Mesodermal cell (in vitro differentiated cells): ENCODE results near the gene CBLIF.
"Not testable (repeated sequence)": the region's sequence is repeated elsewhere in the genome, so short reads cannot be mapped to it uniquely, and the experiment has no call there.

ENCODE experiments used
- H3K27ac ChIP-seq: 2 replicates; pipeline ENCODE4 v1.7.0; 2013; ENCODE audit warnings: mild to moderate bottlenecking, low read depth, low read length, moderate library complexity; ENCODE audit not compliant: severe bottlenecking
- H3K36me3 ChIP-seq: 2 replicates; pipeline ENCODE4 v1.7.1; 2013; ENCODE audit warnings: mild to moderate bottlenecking, low read length, moderate library complexity; ENCODE audit not compliant: control insufficient read depth, insufficient read depth
- H3K4me1 ChIP-seq: one replicate; pipeline ENCODE4 v1.7.1; 2013; ENCODE audit warnings: mild to moderate bottlenecking, low read length; ENCODE audit not compliant: insufficient read depth, control insufficient read depth, poor library complexity, severe bottlenecking
- H3K4me3 ChIP-seq: 2 replicates; pipeline ENCODE4 v1.7.0; 2013; ENCODE audit warnings: low read length, control low read depth, mild to moderate bottlenecking; ENCODE audit not compliant: insufficient read depth, poor library complexity, severe bottlenecking; ENCODE audit errors: extremely low read depth
- H3K9me3 ChIP-seq: 2 replicates; pipeline ENCODE4 v1.7.1; 2013; ENCODE audit warnings: mild to moderate bottlenecking, low read length, moderate library complexity; ENCODE audit not compliant: control insufficient read depth
- WGBS, 2 experiments: methylation state at CpG; one replicate each; pipeline ENCODE4 v1.1.5; 2013; ENCODE audit warnings: missing lambda C conversion rate in 2 of 2; ENCODE audit not compliant: insufficient coverage in 2 of 2; 5-methylcytosine and 5-hydroxymethylcytosine counted together

CBLIF gene

GRCh38 chr11:59867946-59868345 is 22.6 kb upstream of the CBLIF start:
- H3K4me1 ChIP-seq: peaks cover 15% of the 10 kb centered on the region
- WGBS, 2 experiments: 83 to 94% methylated on average over 2 of the region's 2 CpGs
- H3K36me3 ChIP-seq: no peaks in the 10 kb centered on the region

GRCh38 chr11:59866836-59867235 is 21.5 kb upstream of the CBLIF start:
- Histone ChIP-seq H3K4me1 (peaks cover 15% of the 10 kb centered on the region), H3K36me3 (no peaks in the 10 kb centered on the region), H3K27ac (no peak overlapping the region), H3K4me3 (no peak overlapping the region), H3K9me3 (no peaks in the 10 kb centered on the region)
- no CpG with 5 or more reads among the region's 1 CpG for whole genome bisulfite sequencing, 2 experiments

More at GRCh38 chr11:59867946-59868345, 22.6 kb upstream of the CBLIF start:
- Histone ChIP-seq H3K9me3 (no peaks in the 10 kb centered on the region), H3K4me3 (no peak overlapping the region), H3K27ac (no peak overlapping the region)

GRCh38 chr11:59866397-59866796 is 21.1 kb upstream of the CBLIF start, which contains the start of gene TCN1:
TSS of gene TCN1 (minus strand) at chr11:59866487. CDS start at chr11:59866470, 17 bp downstream.
- WGBS, 2 experiments: 100% methylated on average over 1 of the region's 3 CpGs; no CpG with 5 or more reads in 1 of the 2 experiments
- peaks cover 15% of the 10 kb centered on the region for H3K4me1 ChIP-seq
- no peaks in the 10 kb centered on the region for H3K36me3 ChIP-seq
- H3K9me3 ChIP-seq: no peaks in the 10 kb centered on the region
- no peak within 1 kb of the TSS for H3K4me3 ChIP-seq
- H3K27ac ChIP-seq: peak within 1 kb of the TSS; percentile 67

GRCh38 chr11:59865031-59865430 is 19.7 kb upstream of the CBLIF start:
- no CpG with 5 or more reads among the region's 1 CpG for WGBS, 2 experiments
- H3K9me3 ChIP-seq: no peaks in the 10 kb centered on the region
- H3K36me3 ChIP-seq: no peaks in the 10 kb centered on the region
- peak overlapping the region; percentile 67 for H3K27ac ChIP-seq
- no peak overlapping the region for H3K4me3 ChIP-seq
- peaks cover 15% of the 10 kb centered on the region for H3K4me1 ChIP-seq

GRCh38 chr11:59862252-59862651 is 17.0 kb upstream of the CBLIF start:
- H3K36me3 ChIP-seq: no peaks in the 10 kb centered on the region
- H3K27ac ChIP-seq: no peak overlapping the region
- WGBS, 2 experiments: 90 to 100% methylated on average over 2 of the region's 3 CpGs
- H3K4me3 ChIP-seq: no peak overlapping the region
- peaks cover 25% of the 10 kb centered on the region for H3K4me1 ChIP-seq
- no peaks in the 10 kb centered on the region for H3K9me3 ChIP-seq

GRCh38 chr11:59859673-59860072 is 14.4 kb upstream of the CBLIF start:
- H3K4me1 ChIP-seq: peaks cover 20% of the 10 kb centered on the region
- no peak overlapping the region for H3K27ac ChIP-seq
- no peaks in the 10 kb centered on the region for H3K36me3 ChIP-seq
- no peak overlapping the region for H3K4me3 ChIP-seq
- no peaks in the 10 kb centered on the region for H3K9me3 ChIP-seq

- no peaks in the 10 kb centered on the region for H3K36me3 ChIP-seq
- 60 to 71% methylated on average over 4 to 5 of the region's 10 CpGs for WGBS, 2 experiments
- H3K4me3 ChIP-seq: no peak overlapping the region
- no peaks in the 10 kb centered on the region for H3K9me3 ChIP-seq
- peak overlapping the region; percentile 47 for H3K27ac ChIP-seq
- peaks cover 15% of the 10 kb centered on the region for H3K4me1 ChIP-seq
Observed at GRCh38 chr11:59857439-59858434, 12.4 kb upstream of the CBLIF start.

GRCh38 chr11:59854871-59855270 is 9.6 kb upstream of the CBLIF start:
- H3K4me1 ChIP-seq: peaks cover 15% of the 10 kb centered on the region
- WGBS, 2 experiments: 92 to 100% methylated on average over 1 of the region's 2 CpGs
- no peak overlapping the region for H3K4me3 ChIP-seq
- no peak overlapping the region for H3K27ac ChIP-seq
- no peaks in the 10 kb centered on the region for H3K9me3 ChIP-seq
- no peaks in the 10 kb centered on the region for H3K36me3 ChIP-seq

- H3K27ac ChIP-seq, H3K36me3 ChIP-seq, H3K4me3 ChIP-seq, H3K9me3 ChIP-seq, H3K4me1 ChIP-seq: not testable (repeated sequence)
- WGBS, 2 experiments: 78 to 81% methylated on average over 2 to 3 of the region's 5 CpGs
Observed at GRCh38 chr11:59851416-59851815, 6.1 kb upstream of the CBLIF start.

- WGBS, 2 experiments: 60 to 88% methylated on average over 1 of the region's 2 CpGs
- not testable (repeated sequence) for H3K4me1 ChIP-seq, H3K27ac ChIP-seq
Observed at GRCh38 chr11:59849551-59849950, 4.3 kb upstream of the CBLIF start.

GRCh38 chr11:59849129-59849528 is 3.8 kb upstream of the CBLIF start:
- Histone ChIP-seq H3K27ac (no peak overlapping the region), H3K9me3 (no peaks in the 10 kb centered on the region), H3K36me3 (no peaks in the 10 kb centered on the region), H3K4me3 (no peak overlapping the region), H3K4me1 (no peaks in the 10 kb centered on the region)
- 100% methylated on average over 1 of the region's 2 CpGs for WGBS, 2 experiments

More at GRCh38 chr11:59849551-59849950, 4.3 kb upstream of the CBLIF start:
- H3K9me3 ChIP-seq, H3K36me3 ChIP-seq, H3K4me3 ChIP-seq: not testable (repeated sequence)
